GM23248 (cell line): ENCODE results near the gene SOX6. TPM values are rescaled to one million over a fixed set of nuclear protein-coding genes. Genes with fewer than 3 reads are reported as not detected.

Experiments used
- DNase-seq: peaks from one replicate; pipeline ENCODE4 v3.0.0-alpha.2; 2015
- H2AFZ ChIP-seq: fragments of 200-600 bp; sonication (generic); 2 replicates; pipeline ENCODE4 v1.6.1; 2016; ENCODE audit warnings: antibody characterized with exemption
- H3F3A ChIP-seq: fragments of 200-600 bp; sonication (generic); 2 replicates; pipeline ENCODE4 v1.6.1; 2016; ENCODE audit warnings: mild to moderate bottlenecking, antibody characterized with exemption, mixed run types; ENCODE audit not compliant: insufficient read depth
- H3K27ac ChIP-seq: fragments of 200-600 bp; sonication (generic); 2 replicates; pipeline ENCODE4 v1.5.1; 2016; ENCODE audit warnings: mild to moderate bottlenecking
- H3K27me3 ChIP-seq: fragments of 200-600 bp; sonication (generic); replicated peaks from 2 replicates; pipeline ENCODE4 v1.6.1; 2016; ENCODE audit warnings: mild to moderate bottlenecking; ENCODE audit not compliant: insufficient read depth
- H3K36me3 ChIP-seq: fragments of 200-600 bp; sonication (generic); 2 replicates; pipeline ENCODE4 v1.6.1; 2016; ENCODE audit warnings: low read depth, mild to moderate bottlenecking
- H3K4me1 ChIP-seq: fragments of 200-600 bp; sonication (generic); 2 replicates; pipeline ENCODE4 v1.6.1; 2016; ENCODE audit warnings: mild to moderate bottlenecking; ENCODE audit not compliant: insufficient read depth
- H3K4me2 ChIP-seq: fragments of 200-600 bp; sonication (generic); one replicate; pipeline ENCODE4 v1.6.1; 2016; ENCODE audit warnings: mild to moderate bottlenecking; ENCODE audit not compliant: unreplicated experiment
- H3K4me3 ChIP-seq: fragments of 200-600 bp; sonication (generic); 2 replicates; pipeline ENCODE4 v1.5.1; 2016; ENCODE audit warnings: mild to moderate bottlenecking
- H3K79me2 ChIP-seq: fragments of 200-600 bp; sonication (generic); 2 replicates; pipeline ENCODE4 v1.6.1; 2016; ENCODE audit warnings: mild to moderate bottlenecking; ENCODE audit not compliant: insufficient read depth
- H3K9ac ChIP-seq: fragments of 200-600 bp; sonication (generic); 2 replicates; pipeline ENCODE4 v1.6.1; 2016; ENCODE audit warnings: mild to moderate bottlenecking
- H3K9me2 ChIP-seq: fragments of 200-600 bp; sonication (generic); 2 replicates; pipeline ENCODE4 v1.6.1; 2016; ENCODE audit warnings: mixed run types, mild to moderate bottlenecking, moderate library complexity; ENCODE audit not compliant: insufficient read depth
- H3K9me3 ChIP-seq: fragments of 200-600 bp; sonication (generic); one replicate; pipeline ENCODE4 v1.6.1; 2017; ENCODE audit warnings: low read depth
- H4K20me1 ChIP-seq: fragments of 200-600 bp; sonication (generic); 2 replicates; pipeline ENCODE4 v1.6.0; 2016; ENCODE audit not compliant: insufficient read depth
- EZH2 ChIP-seq: fragments of 200-600 bp; sonication (generic); IDR thresholded peaks from 2 replicates; pipeline ENCODE4 v1.6.1; 2018; ENCODE audit warnings: antibody characterized with exemption, mild to moderate bottlenecking; ENCODE audit not compliant: insufficient read depth, poor library complexity, severe bottlenecking
- EZH2phosphoT487 ChIP-seq: fragments of 200-600 bp; sonication (generic); IDR thresholded peaks from 2 replicates; pipeline ENCODE4 v1.6.1; 2018; ENCODE audit warnings: antibody characterized with exemption, moderate library complexity, mild to moderate bottlenecking, low read depth; ENCODE audit not compliant: insufficient read depth
- WGBS, 2 experiments: methylation state at CpG; one replicate each; pipeline ENCODE4 v1.1.6; 2015 to 2017; ENCODE audit warnings: low lambda C conversion rate in 2 of 2, low coverage in 1 of 2; ENCODE audit errors: missing lambda C conversion rate in 2 of 2; 5-methylcytosine and 5-hydroxymethylcytosine counted together
- in situ Hi-C: fragments of 300-500 bp; cut with MboI; formaldehyde crosslinking; loops from 2 replicates; pipeline ENCODE4 v1.15.0; 2020
- polyA plus RNA-seq: library from polyadenylated mRNA; unstranded; fragments of >200 nt; fragmentation: Nextera tagmentation; extraction: Ambion mirVana; gene quantifications from 2 replicates; pipeline ENCODE4 v1.2.1, GENCODE V29; 2016
- total RNA-seq: library from RNA; depleted of rRNA; stranded (reverse); fragments of >200 nt; shearing (Covaris generic); gene quantifications from 2 replicates; pipeline ENCODE4 v1.2.3, GENCODE V29; 2014

The SOX6 gene
- total and polyA plus RNA-seq, 2 experiments from 2014 or later, result under 0.01 to 0.49 TPM

GRCh38 chr11:16114978-16115871 lies 241.1 kb downstream of the SOX6 start:
- in situ Hi-C loops, result no loop called here
- Histone ChIP-seq H3K4me1 (no peaks in the 10 kb centered on the region), H3K79me2 (no peaks in the 10 kb centered on the region), H3F3A (no peaks in the 10 kb centered on the region), H3K27ac (no peak overlapping the region), H3K36me3 (no peaks in the 10 kb centered on the region), H3K27me3 (peaks cover 14% of the 10 kb centered on the region), H3K4me2 (no peak overlapping the region), H3K9me3 (no peaks in the 10 kb centered on the region), H3K9ac (no peak overlapping the region), H2AFZ (no peak overlapping the region), H3K4me3 (no peak overlapping the region), H4K20me1 (no peaks in the 10 kb centered on the region), H3K9me2 (no peaks in the 10 kb centered on the region)
- no peak for TF ChIP-seq EZH2phosphoT487
- TF ChIP-seq EZH2, result no peak
- WGBS, 2 experiments, result 0% methylated on average over 1 of the region's 1 CpG
- DNase-seq, result no peak

GRCh38 chr11:16114431-16114830 lies 241.9 kb downstream of the SOX6 start:
- no peak for DNase-seq
- Histone ChIP-seq H3K4me2 (no peak overlapping the region), H3K27ac (no peak overlapping the region), H3F3A (no peaks in the 10 kb centered on the region), H3K9me3 (no peaks in the 10 kb centered on the region), H2AFZ (no peak overlapping the region), H4K20me1 (no peaks in the 10 kb centered on the region), H3K36me3 (no peaks in the 10 kb centered on the region), H3K27me3 (peaks cover 14% of the 10 kb centered on the region), H3K9me2 (no peaks in the 10 kb centered on the region), H3K9ac (no peak overlapping the region), H3K79me2 (no peaks in the 10 kb centered on the region), H3K4me3 (no peak overlapping the region), H3K4me1 (no peaks in the 10 kb centered on the region)
- in situ Hi-C loops, result no loop called here
- TF ChIP-seq EZH2phosphoT487 (no peak), EZH2 (no peak)
- 41 to 43% methylated on average over 2 of the region's 2 CpGs for WGBS, 2 experiments

GRCh38 chr11:16111690-16112089 lies 244.7 kb downstream of the SOX6 start:
- H3K4me1 ChIP-seq, result no peaks in the 10 kb centered on the region
- in situ Hi-C loops, result no loop called here

GRCh38 chr11:16110886-16111285 lies 245.5 kb downstream of the SOX6 start:
- Histone ChIP-seq H3K36me3 (no peaks in the 10 kb centered on the region), H3K4me1 (no peaks in the 10 kb centered on the region), H3K27ac (no peak overlapping the region), H3K9me2 (no peaks in the 10 kb centered on the region), H3F3A (no peaks in the 10 kb centered on the region), H3K4me2 (no peak overlapping the region), H3K79me2 (no peaks in the 10 kb centered on the region), H3K9ac (no peak overlapping the region), H3K9me3 (no peaks in the 10 kb centered on the region), H3K4me3 (no peak overlapping the region), H2AFZ (no peak overlapping the region), H4K20me1 (no peaks in the 10 kb centered on the region), H3K27me3 (peaks cover 14% of the 10 kb centered on the region)
- no peak for DNase-seq
- 12% methylated on average over 2 of the region's 2 CpGs for WGBS, 2 experiments
- TF ChIP-seq EZH2, result no peak
- TF ChIP-seq EZH2phosphoT487, result no peak
- in situ Hi-C loops, result no loop called here

More at GRCh38 chr11:16111690-16112089, 244.7 kb downstream of the SOX6 start:
- Histone ChIP-seq H3K36me3 (no peaks in the 10 kb centered on the region), H3K79me2 (no peaks in the 10 kb centered on the region), H3F3A (no peaks in the 10 kb centered on the region), H3K27me3 (peaks cover 14% of the 10 kb centered on the region), H3K9ac (no peak overlapping the region), H4K20me1 (no peaks in the 10 kb centered on the region), H3K4me2 (no peak overlapping the region), H2AFZ (no peak overlapping the region), H3K9me3 (no peaks in the 10 kb centered on the region), H3K4me3 (no peak overlapping the region), H3K27ac (no peak overlapping the region), H3K9me2 (no peaks in the 10 kb centered on the region)
- 37 to 44% methylated on average over 2 of the region's 2 CpGs for WGBS, 2 experiments
- no peak for DNase-seq
- TF ChIP-seq EZH2 (no peak), EZH2phosphoT487 (no peak)
